Chondrocyte (in vitro differentiated cells): ENCODE data around the gene CREB5. TPM values are rescaled to one million over a fixed set of nuclear protein-coding genes. Genes with fewer than 3 reads are reported as not detected.

Experiments
- DNase-seq: peaks from one replicate; pipeline ENCODE4 v3.0.0; 2021; ENCODE audit warnings: mixed read lengths, low spot score
- H3K27ac Mint-ChIP-seq: one replicate; pipeline ENCODE4 v1.8.0; 2021; ENCODE audit warnings: mild to moderate bottlenecking, moderate library complexity, mixed read lengths; ENCODE audit not compliant: unreplicated experiment
- H3K27me3 Mint-ChIP-seq: 2 replicates; pipeline ENCODE4 v1.8.0; 2021; ENCODE audit warnings: low read depth, mixed read lengths
- H3K36me3 Mint-ChIP-seq: 2 replicates; pipeline ENCODE4 v1.8.0; 2021; ENCODE audit warnings: low read depth, mixed read lengths
- H3K4me1 Mint-ChIP-seq: 2 replicates; pipeline ENCODE4 v1.8.0; 2021; ENCODE audit warnings: low read depth, mild to moderate bottlenecking, mixed read lengths
- H3K4me3 Mint-ChIP-seq: one replicate; pipeline ENCODE4 v1.8.0; 2021; ENCODE audit warnings: mild to moderate bottlenecking, moderate library complexity, mixed read lengths; ENCODE audit not compliant: unreplicated experiment
- H3K9me3 Mint-ChIP-seq: 2 replicates; pipeline ENCODE4 v1.8.0; 2021; ENCODE audit warnings: low read depth, mixed read lengths
- total RNA-seq: library from RNA; stranded (reverse); gene quantifications from 3 replicates; pipeline ENCODE4 v1.2.1, GENCODE V29; 2021
- TF ChIP-seq, protein P1 (sequence below): fragments of 200-600 bp; sonication (generic); IDR thresholded peaks from 2 replicates; pipeline ENCODE4 v1.5.0; 2021; ENCODE audit warnings: antibody characterized with exemption, mild to moderate bottlenecking, moderate library complexity

Gene CREB5
- total RNA-seq, 1 donor from 2014 or later = 8.2 TPM

DNA sequence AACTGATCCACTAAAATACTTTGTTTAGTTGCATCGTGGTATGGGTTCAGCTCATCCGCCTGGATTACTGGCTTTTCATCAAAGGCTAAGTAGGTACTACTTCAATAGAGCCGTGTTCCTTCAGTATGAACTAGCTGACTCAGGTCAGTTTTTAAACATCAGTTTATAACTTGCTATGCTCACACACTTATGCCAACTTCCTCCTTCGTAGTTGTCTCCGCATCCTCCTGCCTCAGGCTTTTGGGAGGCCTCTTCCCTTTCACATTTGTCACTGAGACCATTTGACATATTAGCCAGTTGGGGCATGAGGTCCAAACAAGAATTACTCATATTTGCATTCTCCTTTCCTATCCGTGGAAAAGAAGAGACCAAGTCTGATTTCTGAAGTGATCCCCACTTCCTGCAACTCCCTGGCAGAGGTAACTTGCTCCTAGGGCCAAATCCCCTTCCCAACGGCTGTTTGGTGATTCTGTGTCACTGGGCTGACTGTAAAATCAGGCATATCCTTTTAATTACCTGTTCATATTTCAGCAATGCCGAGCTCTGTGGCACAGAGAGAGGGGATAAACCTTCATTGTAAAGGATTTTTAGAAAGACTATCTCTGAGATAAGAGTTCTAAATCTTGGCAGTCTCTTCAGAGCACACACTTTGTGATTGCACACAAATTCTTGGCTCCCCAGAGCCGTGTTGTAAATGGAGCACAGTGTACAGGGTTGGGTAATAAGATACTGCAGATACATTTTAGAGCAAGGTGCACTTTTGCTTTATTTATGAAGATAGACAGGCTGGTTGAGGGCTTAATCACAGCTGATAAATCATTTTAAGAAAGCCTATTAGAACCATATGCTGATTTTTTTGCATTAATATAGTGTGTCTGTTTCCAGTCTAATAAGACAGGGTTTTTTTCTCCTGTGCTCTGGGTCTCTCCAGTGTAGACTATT lies 108.0 kb downstream of the CREB5 start:
- H3K36me3 Mint-ChIP-seq = no peaks in the 10 kb centered on the region
- no peak for DNase-seq
- H3K4me3 Mint-ChIP-seq = no peak overlapping the region
- H3K9me3 Mint-ChIP-seq = no peaks in the 10 kb centered on the region
- TF ChIP-seq, protein P1, sequence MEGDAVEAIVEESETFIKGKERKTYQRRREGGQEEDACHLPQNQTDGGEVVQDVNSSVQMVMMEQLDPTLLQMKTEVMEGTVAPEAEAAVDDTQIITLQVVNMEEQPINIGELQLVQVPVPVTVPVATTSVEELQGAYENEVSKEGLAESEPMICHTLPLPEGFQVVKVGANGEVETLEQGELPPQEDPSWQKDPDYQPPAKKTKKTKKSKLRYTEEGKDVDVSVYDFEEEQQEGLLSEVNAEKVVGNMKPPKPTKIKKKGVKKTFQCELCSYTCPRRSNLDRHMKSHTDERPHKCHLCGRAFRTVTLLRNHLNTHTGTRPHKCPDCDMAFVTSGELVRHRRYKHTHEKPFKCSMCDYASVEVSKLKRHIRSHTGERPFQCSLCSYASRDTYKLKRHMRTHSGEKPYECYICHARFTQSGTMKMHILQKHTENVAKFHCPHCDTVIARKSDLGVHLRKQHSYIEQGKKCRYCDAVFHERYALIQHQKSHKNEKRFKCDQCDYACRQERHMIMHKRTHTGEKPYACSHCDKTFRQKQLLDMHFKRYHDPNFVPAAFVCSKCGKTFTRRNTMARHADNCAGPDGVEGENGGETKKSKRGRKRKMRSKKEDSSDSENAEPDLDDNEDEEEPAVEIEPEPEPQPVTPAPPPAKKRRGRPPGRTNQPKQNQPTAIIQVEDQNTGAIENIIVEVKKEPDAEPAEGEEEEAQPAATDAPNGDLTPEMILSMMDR = no peak
- H3K27ac Mint-ChIP-seq = no peak overlapping the region
- H3K27me3 Mint-ChIP-seq = peaks cover 3% of the 10 kb centered on the region
- no peaks in the 10 kb centered on the region for H3K4me1 Mint-ChIP-seq

DNA sequence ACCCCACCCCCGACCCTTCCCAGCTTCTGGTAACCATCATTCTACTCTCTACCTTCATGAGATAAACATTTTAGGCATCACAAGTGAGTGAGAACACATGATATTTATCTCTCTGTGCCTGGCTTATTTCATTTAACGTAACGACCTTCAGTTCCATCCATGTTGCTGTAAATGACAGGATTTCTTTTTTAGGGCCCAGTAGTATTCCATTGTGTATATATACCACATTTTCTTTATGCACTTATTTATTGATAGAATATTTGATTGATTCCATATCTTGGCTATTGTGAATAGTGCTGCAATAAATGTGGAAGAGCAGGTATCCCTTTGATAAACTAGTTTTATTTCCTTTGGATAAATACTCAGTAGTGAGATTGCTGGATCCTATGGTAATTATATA lies 112.7 kb downstream of the CREB5 start:
- H3K4me1 Mint-ChIP-seq = no peaks in the 10 kb centered on the region
- DNase-seq = no peak
- H3K4me3 Mint-ChIP-seq = no peak overlapping the region
- H3K36me3 Mint-ChIP-seq = no peaks in the 10 kb centered on the region
- TF ChIP-seq, protein P1 = no peak
- H3K27me3 Mint-ChIP-seq = peaks cover 3% of the 10 kb centered on the region
- H3K9me3 Mint-ChIP-seq = no peaks in the 10 kb centered on the region
- no peak overlapping the region for H3K27ac Mint-ChIP-seq

DNA sequence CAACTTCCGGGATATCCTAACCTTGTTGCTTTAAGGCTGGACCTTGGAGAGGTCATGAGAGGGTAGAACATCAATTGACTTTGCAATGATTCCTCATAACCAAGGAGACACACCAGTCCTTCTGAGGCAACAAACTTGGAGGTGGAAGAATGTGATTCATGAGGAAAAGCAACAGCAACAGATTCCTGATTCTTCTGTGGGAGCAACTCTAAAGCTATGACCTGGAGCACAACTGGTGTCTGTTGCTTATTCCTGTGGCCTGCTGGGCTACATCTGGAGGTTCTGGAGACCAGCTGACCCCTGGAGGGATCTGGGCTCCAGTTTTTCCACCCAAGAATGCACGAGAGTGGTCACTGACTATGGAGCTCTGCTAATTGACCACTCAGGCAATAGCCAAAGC lies 116.6 kb downstream of the CREB5 start:
- TF ChIP-seq, protein P1 = no peak
- Mint-ChIP-seq H3K27ac (no peak overlapping the region), H3K4me3 (no peak overlapping the region), H3K4me1 (peaks cover 14% of the 10 kb centered on the region), H3K9me3 (peaks cover 7% of the 10 kb centered on the region), H3K36me3 (peaks cover 2% of the 10 kb centered on the region), H3K27me3 (no peaks in the 10 kb centered on the region)
- DNase-seq = no peak

DNA sequence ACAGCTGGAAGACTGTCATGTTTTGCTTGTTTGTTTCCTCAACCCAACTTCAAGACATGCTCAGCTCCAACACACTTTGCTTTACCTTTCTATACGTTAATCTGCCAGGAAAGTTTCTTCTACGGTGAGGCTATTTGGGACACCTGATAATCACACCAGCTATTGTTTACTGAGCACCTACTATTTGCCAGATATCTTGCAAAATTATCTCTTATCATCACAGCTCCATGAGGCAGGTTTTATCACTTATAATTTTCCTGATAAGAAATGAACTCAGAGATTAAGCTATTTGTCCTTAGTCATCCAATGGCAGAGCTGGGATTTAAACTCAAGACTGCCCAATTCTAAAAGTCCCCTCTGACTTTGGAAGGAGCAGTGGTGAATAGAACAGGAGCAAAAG lies 117.4 kb downstream of the CREB5 start:
- DNase-seq = no peak
- peaks cover 2% of the 10 kb centered on the region for H3K36me3 Mint-ChIP-seq
- H3K4me1 Mint-ChIP-seq = peaks cover 22% of the 10 kb centered on the region
- no peak overlapping the region for H3K4me3 Mint-ChIP-seq
- TF ChIP-seq, protein P1 = no peak
- peaks cover 7% of the 10 kb centered on the region for H3K9me3 Mint-ChIP-seq
- no peak overlapping the region for H3K27ac Mint-ChIP-seq
- no peaks in the 10 kb centered on the region for H3K27me3 Mint-ChIP-seq

DNA sequence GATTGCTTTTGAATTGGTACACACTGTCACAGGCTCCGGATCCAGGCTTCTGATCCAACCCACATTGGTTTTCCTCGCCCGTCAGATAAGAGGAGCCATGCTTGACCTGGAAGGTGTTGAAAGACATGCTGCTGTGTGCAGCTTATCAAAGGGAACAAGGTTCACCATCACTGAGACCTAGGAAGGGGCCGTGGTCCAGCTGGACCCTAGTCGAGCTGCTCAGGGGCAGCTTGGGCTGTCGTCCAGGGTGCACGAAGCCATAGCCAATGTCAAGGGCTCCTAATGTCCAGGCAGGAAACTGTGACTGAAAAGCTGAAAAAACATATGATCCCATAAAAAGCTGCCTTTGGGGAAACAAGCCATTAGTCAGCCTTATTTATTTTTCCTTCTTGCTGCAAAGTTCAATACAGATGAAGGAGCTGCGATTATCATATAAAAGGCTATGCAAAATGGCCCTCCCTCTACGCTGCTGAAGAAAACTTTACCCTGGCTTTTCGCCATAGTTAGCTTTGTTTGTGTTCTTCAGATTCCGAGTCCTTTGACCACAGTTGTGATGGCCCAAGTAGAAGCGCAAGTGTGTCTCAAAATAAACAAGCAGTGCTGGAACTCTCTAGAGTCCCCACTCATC lies 118.0 kb downstream of the CREB5 start:
- TF ChIP-seq, protein P1 = no peak
- Mint-ChIP-seq H3K27me3 (no peaks in the 10 kb centered on the region), H3K4me1 (peaks cover 22% of the 10 kb centered on the region), H3K27ac (no peak overlapping the region), H3K9me3 (peaks cover 7% of the 10 kb centered on the region), H3K4me3 (no peak overlapping the region), H3K36me3 (peaks cover 2% of the 10 kb centered on the region)
- no peak for DNase-seq
